GM10266 (cell line): ENCODE results near the gene GPX2.

Experiments used
- DNase-seq: peaks from one replicate; pipeline ENCODE4 v3.0.0; 2012; ENCODE audit errors: extremely low spot score
- TF ChIP-seq, protein P1 (sequence below): IDR thresholded peaks from 2 replicates; pipeline ENCODE4 v1.5.1; 2012; ENCODE audit warnings: mild to moderate bottlenecking, low read depth; ENCODE audit not compliant: control insufficient read depth, insufficient read depth; ENCODE audit errors: missing control alignments

The GPX2 gene

DNA sequence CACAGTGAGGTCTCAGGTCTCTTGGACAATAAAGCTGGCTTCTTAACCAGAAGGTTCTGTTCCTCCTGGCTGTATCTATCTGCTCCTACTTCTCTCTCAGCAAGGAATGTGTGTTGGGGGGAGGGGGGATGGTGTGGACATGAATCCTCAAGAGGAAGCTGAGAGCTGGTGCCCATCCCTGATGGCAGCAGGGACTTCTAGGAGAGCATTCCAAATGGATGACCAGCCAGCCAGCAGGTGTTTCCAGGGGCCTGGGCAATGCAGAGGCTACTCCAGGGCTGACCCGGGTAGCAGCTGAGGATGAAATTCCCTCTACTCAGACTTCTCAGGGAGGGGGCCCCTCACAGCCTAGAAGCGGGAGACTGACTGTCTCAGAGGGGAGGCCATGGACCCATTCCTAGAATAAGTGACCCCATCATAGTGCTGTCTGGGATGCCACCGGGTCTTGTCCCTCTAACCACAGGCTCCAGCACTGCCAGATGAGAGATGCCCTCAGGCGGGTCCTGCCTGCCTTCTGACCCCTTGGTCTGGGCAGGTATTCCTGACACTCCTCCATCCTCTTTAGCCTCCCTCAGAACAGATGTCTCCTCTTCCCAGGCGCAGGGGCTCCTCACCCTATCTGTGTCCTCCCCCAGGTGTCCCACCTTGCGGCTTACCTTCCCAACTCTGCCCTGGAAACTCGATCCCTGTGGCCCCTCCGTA is 28.4 kb upstream of the GPX2 start:
- TF ChIP-seq, protein P1, sequence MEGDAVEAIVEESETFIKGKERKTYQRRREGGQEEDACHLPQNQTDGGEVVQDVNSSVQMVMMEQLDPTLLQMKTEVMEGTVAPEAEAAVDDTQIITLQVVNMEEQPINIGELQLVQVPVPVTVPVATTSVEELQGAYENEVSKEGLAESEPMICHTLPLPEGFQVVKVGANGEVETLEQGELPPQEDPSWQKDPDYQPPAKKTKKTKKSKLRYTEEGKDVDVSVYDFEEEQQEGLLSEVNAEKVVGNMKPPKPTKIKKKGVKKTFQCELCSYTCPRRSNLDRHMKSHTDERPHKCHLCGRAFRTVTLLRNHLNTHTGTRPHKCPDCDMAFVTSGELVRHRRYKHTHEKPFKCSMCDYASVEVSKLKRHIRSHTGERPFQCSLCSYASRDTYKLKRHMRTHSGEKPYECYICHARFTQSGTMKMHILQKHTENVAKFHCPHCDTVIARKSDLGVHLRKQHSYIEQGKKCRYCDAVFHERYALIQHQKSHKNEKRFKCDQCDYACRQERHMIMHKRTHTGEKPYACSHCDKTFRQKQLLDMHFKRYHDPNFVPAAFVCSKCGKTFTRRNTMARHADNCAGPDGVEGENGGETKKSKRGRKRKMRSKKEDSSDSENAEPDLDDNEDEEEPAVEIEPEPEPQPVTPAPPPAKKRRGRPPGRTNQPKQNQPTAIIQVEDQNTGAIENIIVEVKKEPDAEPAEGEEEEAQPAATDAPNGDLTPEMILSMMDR = no peak
- DNase-seq = no peak

DNA sequence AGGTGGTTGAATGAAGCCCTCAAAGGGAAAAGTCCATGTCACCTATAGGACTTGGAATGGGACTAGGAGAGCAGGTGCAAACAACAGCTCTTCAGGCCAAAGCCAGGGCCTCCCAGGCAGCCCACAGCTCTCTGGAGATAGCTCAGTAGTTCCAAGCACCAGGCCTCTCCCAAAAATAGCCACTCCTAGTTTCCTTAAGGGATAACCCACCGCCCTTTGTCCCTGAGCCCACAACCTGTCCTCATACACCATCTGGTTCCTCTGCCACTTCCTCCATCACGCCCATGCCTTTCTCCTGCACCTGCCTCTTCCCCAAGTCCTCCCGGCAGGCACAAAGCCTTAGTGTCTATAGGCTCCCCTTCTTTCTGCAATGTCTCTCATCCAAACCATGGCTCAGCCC is 27.5 kb upstream of the GPX2 start:
- DNase-seq = no peak
- TF ChIP-seq, protein P1 = no peak

DNA sequence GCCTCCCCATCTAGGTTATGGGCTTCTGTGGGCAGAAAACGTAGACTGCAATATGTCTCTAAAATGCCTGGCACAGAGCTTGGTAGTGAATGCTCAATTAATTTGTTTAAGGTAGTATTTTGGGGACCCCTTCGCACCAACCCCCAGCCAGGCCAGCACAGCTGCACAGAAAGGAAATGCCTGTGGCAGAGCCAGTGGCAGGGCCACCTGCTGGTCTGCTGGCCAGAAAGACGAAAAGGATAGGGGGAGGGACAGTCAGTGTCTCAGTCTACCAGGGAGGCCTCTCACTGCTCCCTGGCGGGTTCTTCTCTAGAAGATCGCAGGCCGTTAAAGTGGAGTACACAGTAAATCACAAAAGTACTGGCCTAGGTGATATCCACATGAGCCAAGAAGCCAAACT is 26.1 kb upstream of the GPX2 start:
- TF ChIP-seq, protein P1 = no peak
- no peak for DNase-seq

DNA sequence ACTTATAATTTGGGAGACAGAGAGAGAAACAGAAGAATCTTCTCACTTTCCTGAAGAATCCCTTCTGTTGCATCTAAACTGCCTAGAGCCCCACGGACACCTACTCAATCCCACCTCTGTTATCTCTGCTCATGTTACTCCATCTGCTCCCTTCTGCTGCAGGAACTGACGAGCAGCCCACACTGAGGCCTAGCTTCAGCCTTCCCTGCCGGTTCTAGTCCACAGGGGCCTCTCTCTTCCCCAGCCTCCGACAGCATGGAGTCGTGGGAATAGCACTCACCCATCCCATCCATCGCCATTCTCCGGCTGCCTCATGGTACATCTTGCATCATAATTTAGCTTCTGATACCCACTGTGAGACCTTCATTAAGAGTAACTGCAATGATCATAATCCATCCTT is 25.6 kb upstream of the GPX2 start:
- TF ChIP-seq, protein P1 = no peak
- DNase-seq = no peak

DNA sequence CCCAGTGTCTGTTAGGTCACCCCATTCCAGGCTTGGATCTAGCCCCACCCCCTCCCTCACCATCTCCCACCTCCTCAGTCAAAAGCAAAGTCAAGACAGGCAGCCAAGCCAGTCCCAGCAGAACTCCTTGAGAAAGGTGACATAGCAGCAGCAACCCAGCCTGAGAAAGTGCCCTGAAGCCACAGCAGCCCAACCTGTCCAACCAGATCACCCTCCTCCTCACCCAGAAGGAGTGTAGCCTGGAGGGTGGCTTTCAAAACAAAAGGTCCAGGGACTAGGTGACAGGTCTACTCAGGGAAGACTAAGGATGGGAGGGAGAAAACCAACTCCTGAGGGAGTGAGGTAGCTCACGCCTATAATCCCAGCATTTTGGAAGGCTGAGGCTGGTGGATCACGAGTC is 24.4 kb upstream of the GPX2 start:
- TF ChIP-seq, protein P1 = no peak
- DNase-seq = no peak

DNA sequence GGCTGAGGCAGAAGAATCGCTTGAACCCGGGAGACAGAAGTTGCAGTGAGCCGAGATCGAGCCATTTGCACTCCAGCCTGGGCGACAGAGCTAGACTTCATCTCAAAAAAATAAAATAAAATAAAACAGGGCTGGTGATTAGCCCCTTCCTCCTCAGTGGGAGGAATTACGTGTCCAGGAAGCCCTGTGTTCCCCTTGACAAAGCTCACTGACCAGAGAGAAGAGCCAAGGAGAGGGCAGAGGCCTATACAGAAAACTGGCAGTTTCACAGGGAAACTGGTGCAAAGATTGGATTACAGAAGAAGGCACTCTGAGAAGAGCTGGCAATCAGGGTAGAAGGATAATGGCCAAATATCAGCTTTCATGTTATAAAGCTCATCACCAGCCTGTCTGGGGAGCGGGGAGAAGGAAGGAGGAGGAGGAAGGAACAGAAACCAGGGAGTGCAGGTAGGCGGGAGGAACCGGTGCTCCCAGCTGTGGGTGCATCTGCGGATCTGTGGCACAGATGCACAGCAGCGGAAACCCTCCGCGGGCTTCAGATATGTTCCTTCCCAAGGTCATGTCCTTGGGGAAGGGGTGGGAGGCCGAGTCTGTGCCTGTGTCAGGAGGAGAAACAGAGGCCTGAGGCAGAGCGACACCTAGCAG is 22.9 kb upstream of the GPX2 start:
- TF ChIP-seq, protein P1 = no peak
- no peak for DNase-seq

DNA sequence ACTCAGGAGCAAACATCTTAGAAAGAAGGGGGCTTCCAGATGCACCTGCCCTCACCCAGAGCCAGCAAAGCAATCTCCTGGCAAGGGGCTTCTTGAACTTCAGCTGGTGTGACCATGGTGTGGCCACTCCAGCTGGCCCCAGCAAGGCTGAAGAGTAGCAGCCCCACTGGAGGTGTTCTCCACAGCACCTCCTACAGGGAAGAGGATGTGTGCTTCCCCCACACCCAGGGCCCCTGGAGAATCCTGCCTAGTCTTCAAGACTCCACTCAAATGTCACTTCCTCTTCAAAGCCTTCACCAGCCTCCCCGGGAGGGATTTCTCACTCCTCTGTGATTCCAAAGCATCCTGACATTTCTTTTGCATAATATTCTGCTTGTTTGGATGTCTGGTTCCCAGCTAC is 21.1 kb upstream of the GPX2 start:
- TF ChIP-seq, protein P1 = no peak
- DNase-seq = no peak
